ENCODE results near the gene UCMA. TPM values are rescaled to one million over a fixed set of nuclear protein-coding genes. Genes with fewer than 3 reads are reported as not detected.

UCMA gene
- total RNA-seq, 1 experiment from 2014 or later: not detected

- no peaks in the 10 kb centered on the region for H3K36me3 ChIP-seq (replicated peaks; ENCODE audit: control insufficient read depth, insufficient read depth, low read length)
- H3K4me3 ChIP-seq (ENCODE audit: insufficient read depth, low read depth, low read length): no peak overlapping the region
- DNase-seq: no peak
- H3K27me3 ChIP-seq (ENCODE audit: control insufficient read depth, insufficient read depth, low read length): no peaks in the 10 kb centered on the region
Observed at GRCh38 chr10:13222151-13222550, 12.0 kb downstream of the UCMA start.

GRCh38 chr10:13221572-13221971 is 12.6 kb downstream of the UCMA start:
- no peak overlapping the region for H3K4me3 ChIP-seq (ENCODE audit: insufficient read depth, low read depth, low read length)
- no peaks in the 10 kb centered on the region for H3K36me3 ChIP-seq (replicated peaks; ENCODE audit: control insufficient read depth, insufficient read depth, low read length)
- no peaks in the 10 kb centered on the region for H3K27me3 ChIP-seq (ENCODE audit: control insufficient read depth, insufficient read depth, low read length)
- no peak for DNase-seq

DNA sequence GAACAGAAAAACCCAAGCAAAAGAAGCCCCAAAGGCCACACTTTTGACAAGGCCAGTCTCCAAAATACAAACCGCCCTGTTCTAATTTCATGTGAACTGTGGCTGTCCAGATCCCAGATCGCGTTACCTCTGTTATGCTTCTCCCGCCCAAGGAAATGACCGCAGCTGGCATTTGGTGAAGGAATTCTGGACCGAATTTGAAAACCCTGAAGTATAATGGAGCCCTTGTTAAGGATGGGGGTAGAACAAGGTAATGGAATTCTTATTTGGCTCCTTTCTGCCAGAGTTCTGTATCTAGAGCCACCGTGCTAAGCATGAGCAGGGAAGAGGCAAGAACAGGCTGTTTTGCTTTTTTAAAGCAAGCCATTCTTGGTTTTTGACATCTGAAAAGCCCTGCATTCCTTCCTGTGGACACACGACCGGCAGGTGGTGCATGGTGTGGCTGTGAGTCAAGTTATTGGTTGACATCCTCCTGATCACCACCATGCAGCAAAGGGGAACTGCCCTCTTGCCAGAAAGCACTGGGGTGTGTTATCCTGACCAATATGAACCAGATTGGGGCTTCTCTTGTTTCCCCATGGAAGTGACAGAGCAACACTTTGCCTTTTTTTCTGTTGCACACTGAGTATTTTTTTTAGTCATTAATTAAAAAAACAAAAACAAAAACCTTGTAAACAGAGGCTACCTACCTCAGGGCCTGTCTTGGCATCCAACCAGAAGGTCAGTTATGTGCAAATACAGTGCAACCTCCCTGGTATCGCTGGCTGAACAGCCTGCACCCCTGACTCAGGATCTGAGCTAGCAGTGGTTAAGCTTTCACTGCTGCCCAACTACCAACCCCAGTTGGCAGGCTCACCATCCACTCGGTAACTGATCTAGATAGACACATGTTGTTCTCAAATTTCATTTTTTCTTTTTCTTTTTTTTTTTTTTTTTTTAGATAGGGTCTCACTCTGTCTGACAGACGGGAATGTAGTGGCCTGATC is 14.2 kb downstream of the UCMA start:
- DNase-seq: peak; percentile 78
- no peak overlapping the region for H3K4me3 ChIP-seq (ENCODE audit: insufficient read depth, low read depth, low read length)
- no peaks in the 10 kb centered on the region for H3K36me3 ChIP-seq (replicated peaks; ENCODE audit: control insufficient read depth, insufficient read depth, low read length)
- H3K27me3 ChIP-seq (ENCODE audit: control insufficient read depth, insufficient read depth, low read length): no peaks in the 10 kb centered on the region

DNA sequence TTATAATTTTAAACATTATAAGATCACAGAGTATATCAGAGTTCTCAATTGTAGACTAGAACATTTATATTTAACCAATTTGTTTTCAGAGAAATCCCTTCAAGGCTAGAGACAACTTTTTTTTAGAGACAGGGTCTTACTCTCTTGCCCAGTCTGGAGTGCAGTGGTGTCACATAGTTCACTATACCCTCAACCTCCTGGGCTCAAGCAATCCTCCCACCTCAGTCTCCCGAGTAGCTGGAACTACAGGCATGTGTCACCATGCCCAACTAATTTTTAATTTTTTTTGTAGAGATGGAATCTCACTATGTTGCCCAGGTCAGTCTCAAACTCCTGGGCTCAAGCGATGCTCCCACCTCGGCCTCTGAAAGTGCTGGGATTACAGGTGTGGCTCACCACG is 15.3 kb downstream of the UCMA start:
- Histone ChIP-seq H3K27me3 (ENCODE audit: control insufficient read depth, insufficient read depth, low read length) (no peaks in the 10 kb centered on the region), H3K4me3 (ENCODE audit: insufficient read depth, low read depth, low read length) (no peak overlapping the region), H3K36me3 (replicated peaks; ENCODE audit: control insufficient read depth, insufficient read depth, low read length) (no peaks in the 10 kb centered on the region; the same call in 1 of the 2 replicates)
- DNase-seq: no peak

DNA sequence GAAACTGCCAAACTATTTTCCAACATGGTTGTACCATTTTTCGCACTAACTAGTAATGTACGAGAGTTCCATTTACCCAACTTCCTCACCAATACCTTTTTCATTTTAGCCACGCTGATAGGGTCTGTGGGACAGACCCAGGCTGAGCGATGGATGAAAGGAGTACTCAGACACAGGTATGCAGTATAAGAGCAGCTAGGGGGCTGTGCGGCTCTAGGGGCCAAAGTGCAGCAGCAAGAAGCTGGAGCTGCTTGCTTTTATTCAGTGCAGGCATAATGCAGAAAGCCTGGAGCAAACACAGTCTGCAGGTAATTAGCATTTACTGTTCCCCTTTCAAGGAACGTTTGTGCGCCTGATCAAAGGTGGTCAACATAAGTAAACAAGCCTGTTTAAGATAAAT is 21.0 kb downstream of the UCMA start:
- Histone ChIP-seq H3K27me3 (ENCODE audit: control insufficient read depth, insufficient read depth, low read length) (no peaks in the 10 kb centered on the region), H3K36me3 (replicated peaks; ENCODE audit: control insufficient read depth, insufficient read depth, low read length) (peaks cover 8% of the 10 kb centered on the region), H3K4me3 (ENCODE audit: insufficient read depth, low read depth, low read length) (no peak overlapping the region)
- no peak for DNase-seq

DNA sequence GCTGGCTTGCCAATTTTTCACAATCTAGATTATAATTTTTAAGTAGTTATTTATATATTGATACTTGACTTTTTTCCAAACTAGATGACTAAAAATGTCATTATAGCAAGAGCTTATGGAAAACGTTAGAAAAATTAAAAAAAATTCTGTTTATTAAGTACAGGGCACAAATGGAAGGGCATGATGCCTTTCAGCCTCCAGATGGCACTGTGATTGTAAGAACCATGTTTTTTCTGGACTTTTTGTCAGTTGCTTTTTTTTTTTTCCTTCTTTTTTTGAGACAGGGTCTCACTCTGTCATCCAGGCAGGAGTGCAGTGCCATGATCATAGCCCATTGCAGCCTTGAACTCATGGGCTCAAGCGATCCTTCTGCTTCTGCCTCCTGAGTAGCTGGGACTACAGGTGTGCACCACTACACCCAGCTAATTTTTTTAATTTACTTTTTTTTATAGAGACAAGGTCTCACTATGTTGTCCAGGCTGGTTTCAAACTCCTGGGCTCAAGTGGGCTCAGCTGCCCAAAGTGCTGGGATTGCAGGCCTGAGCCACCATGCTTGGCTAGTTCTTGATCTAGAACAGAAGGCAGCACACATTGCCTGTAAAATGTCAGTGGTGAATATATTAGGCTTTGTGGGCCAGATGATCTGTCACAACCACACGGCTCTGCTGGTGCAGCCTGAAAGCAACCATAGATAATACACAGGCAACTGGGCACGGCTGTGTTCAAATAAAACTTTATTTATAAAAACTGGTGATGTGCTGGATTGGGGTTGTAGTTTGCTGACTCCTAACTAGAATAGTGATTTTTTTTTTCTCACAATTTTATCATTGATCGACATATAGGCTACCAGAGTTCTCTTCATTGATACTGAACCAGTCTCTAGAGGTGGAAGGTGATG is 27.4 kb downstream of the UCMA start:
- H3K36me3 ChIP-seq (replicated peaks; ENCODE audit: control insufficient read depth, insufficient read depth, low read length): peaks cover 31% of the 10 kb centered on the region
- no peak for DNase-seq

DNA sequence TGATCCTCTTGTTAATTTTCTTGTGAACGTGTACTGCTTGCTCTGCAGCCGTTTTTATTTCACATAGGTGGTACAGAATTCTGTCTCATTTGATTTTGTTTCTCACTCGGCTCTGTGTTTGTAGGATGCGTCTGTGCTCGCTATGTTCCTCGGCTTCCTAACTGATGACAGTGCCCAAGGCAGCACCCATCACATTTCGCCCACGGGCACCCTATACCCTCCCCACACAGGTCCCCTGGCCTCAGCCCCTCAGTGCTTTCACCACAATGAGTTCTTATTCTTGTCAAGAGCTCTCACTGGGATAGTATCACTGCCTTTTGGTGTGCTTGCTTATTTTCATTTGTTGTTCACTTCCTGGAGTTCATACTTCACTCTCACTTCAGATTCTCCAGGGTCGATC is 28.1 kb downstream of the UCMA start:
- Histone ChIP-seq H3K36me3 (replicated peaks; ENCODE audit: control insufficient read depth, insufficient read depth, low read length) (peaks cover 37% of the 10 kb centered on the region), H3K4me3 (ENCODE audit: insufficient read depth, low read depth, low read length) (no peak overlapping the region), H3K27me3 (ENCODE audit: control insufficient read depth, insufficient read depth, low read length) (no peaks in the 10 kb centered on the region)
- DNase-seq: no peak

More for the DNA sequence above, 27.4 kb downstream of the UCMA start:
- H3K27me3 ChIP-seq (ENCODE audit: control insufficient read depth, insufficient read depth, low read length): no peaks in the 10 kb centered on the region
- no peak overlapping the region for H3K4me3 ChIP-seq (ENCODE audit: insufficient read depth, low read depth, low read length)

GRCh38 chr10:13201132-13201531 is 33.0 kb downstream of the UCMA start:
- H3K27me3 ChIP-seq (ENCODE audit: control insufficient read depth, insufficient read depth, low read length): no peaks in the 10 kb centered on the region

GRCh38 chr10:13195016-13195415 is 39.2 kb downstream of the UCMA start:
- Histone ChIP-seq H3K36me3 (replicated peaks; ENCODE audit: control insufficient read depth, insufficient read depth, low read length) (peaks cover 36% of the 10 kb centered on the region), H3K4me3 (ENCODE audit: insufficient read depth, low read depth, low read length) (no peak overlapping the region), H3K27me3 (ENCODE audit: control insufficient read depth, insufficient read depth, low read length) (no peaks in the 10 kb centered on the region)
- DNase-seq: no peak

More at GRCh38 chr10:13201132-13201531, 33.0 kb downstream of the UCMA start:
- DNase-seq: no peak
- Histone ChIP-seq H3K36me3 (replicated peaks; ENCODE audit: control insufficient read depth, insufficient read depth, low read length) (peaks cover 47% of the 10 kb centered on the region), H3K4me3 (ENCODE audit: insufficient read depth, low read depth, low read length) (no peak overlapping the region)

DNA sequence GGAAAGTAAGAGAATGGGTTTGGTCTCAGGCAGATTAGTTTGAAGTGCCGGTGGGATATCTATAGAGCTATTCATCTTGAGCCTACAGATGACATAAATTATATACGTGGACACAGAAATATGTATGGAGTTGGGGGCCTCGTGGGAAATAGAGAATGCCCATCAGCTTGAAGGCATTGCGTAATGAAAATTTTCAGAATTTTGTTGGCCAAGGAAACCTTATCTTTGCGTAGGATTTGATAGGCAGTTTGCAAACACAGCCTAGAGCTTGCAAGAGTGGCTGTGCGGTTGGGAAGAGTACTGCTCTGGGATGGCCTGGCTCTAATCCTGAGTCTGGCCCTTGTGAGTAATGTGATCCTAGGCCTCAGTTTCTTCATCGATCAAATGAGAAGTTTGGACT is 40.5 kb downstream of the UCMA start:
- H3K4me3 ChIP-seq (ENCODE audit: insufficient read depth, low read depth, low read length): no peak overlapping the region
- H3K36me3 ChIP-seq (replicated peaks; ENCODE audit: control insufficient read depth, insufficient read depth, low read length): peaks cover 34% of the 10 kb centered on the region
- H3K27me3 ChIP-seq (ENCODE audit: control insufficient read depth, insufficient read depth, low read length): no peaks in the 10 kb centered on the region
- DNase-seq: no peak

- Histone ChIP-seq H3K36me3 (replicated peaks; ENCODE audit: control insufficient read depth, insufficient read depth, low read length) (peaks cover 35% of the 10 kb centered on the region), H3K27me3 (ENCODE audit: control insufficient read depth, insufficient read depth, low read length) (no peaks in the 10 kb centered on the region), H3K4me3 (ENCODE audit: insufficient read depth, low read depth, low read length) (no peak overlapping the region)
- no peak for DNase-seq
Observed at GRCh38 chr10:13191362-13191761, 42.8 kb downstream of the UCMA start.

DNA sequence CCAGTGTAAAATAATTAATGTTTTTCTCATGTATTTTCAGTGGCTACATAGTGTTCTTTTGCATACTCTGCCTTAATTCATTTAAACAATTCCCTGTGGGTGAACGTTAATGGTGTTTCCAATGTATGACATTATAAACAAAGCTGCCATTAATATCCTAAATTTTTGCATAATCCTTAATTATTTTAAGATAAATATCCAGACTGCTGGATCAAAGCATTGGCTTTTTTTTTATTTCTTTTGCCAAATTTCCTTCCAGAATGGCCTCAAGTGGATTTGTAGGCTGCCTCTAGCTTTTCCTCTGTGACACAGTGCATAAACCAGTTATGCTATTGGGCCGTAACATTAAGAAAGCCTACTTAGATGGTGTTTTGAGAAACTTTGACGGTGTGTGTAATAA is 43.4 kb downstream of the UCMA start:
- Histone ChIP-seq H3K4me3 (ENCODE audit: insufficient read depth, low read depth, low read length) (no peak overlapping the region), H3K27me3 (ENCODE audit: control insufficient read depth, insufficient read depth, low read length) (no peaks in the 10 kb centered on the region), H3K36me3 (replicated peaks; ENCODE audit: control insufficient read depth, insufficient read depth, low read length) (peaks cover 37% of the 10 kb centered on the region)
- DNase-seq: no peak

DNA sequence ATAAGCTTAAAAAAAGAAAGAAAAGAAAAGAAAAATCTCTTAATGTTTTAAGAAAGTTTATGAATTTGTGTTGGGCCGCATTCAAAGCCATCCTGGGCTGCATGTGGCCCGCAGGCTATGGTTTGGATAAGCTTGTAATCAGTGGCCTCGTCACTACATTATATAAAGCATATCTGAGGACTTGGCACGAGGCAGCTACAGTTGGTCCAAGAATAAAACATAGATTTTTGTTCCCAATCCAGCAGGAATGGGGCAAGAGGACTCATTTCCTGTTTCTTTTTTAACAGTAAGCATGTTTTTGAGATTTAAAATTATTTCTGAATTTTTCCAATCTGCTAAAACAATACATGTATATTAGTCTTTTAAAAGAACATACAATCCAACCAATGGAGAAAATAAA is 44.2 kb downstream of the UCMA start:
- peaks cover 40% of the 10 kb centered on the region for H3K36me3 ChIP-seq (replicated peaks; ENCODE audit: control insufficient read depth, insufficient read depth, low read length)
- no peak for DNase-seq
- no peaks in the 10 kb centered on the region for H3K27me3 ChIP-seq (ENCODE audit: control insufficient read depth, insufficient read depth, low read length)
- no peak overlapping the region for H3K4me3 ChIP-seq (ENCODE audit: insufficient read depth, low read depth, low read length)

DNA sequence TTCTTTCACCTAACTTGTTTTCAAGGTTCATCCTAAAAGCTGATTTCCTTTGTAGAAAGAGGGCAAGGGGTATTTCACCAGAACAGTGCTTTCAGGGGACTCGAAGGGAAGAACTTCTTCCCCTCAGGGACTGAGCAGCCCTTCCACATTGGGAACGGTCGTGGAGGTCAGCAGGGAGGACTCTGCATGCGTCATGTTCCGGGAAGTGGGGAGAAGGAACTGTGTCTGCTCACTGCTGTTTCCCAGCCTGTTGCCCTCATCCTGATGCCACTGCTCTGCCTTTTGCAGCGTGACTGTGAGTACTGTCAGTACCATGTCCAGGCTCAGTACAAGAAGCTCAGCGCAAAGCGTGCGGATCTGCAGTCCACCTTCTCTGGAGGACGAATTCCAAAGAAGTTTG is 45.6 kb downstream of the UCMA start:
- peaks cover 42% of the 10 kb centered on the region for H3K36me3 ChIP-seq (replicated peaks; ENCODE audit: control insufficient read depth, insufficient read depth, low read length)
- no peaks in the 10 kb centered on the region for H3K27me3 ChIP-seq (ENCODE audit: control insufficient read depth, insufficient read depth, low read length)
- no peak overlapping the region for H3K4me3 ChIP-seq (ENCODE audit: insufficient read depth, low read depth, low read length)
- DNase-seq: no peak

- Histone ChIP-seq H3K36me3 (replicated peaks; ENCODE audit: control insufficient read depth, insufficient read depth, low read length) (peaks cover 46% of the 10 kb centered on the region), H3K4me3 (ENCODE audit: insufficient read depth, low read depth, low read length) (no peak overlapping the region), H3K27me3 (ENCODE audit: control insufficient read depth, insufficient read depth, low read length) (no peaks in the 10 kb centered on the region)
- DNase-seq: no peak
Observed at GRCh38 chr10:13187135-13187534, 47.0 kb downstream of the UCMA start.
